Progenitor cell of endocrine pancreas (in vitro differentiated cells): ENCODE measurements around the gene EXOG. TPM values are rescaled to one million over a fixed set of nuclear protein-coding genes. Genes with fewer than 3 reads are reported as not detected.

ENCODE experiments used
- DNase-seq: peaks from one replicate; pipeline ENCODE4 v3.0.0; 2021; ENCODE audit warnings: low spot score; ENCODE audit not compliant: unreplicated experiment
- H3K27ac Mint-ChIP-seq: 2 replicates; pipeline ENCODE4 v1.8.0; 2021; ENCODE audit warnings: mild to moderate bottlenecking, moderate library complexity, mixed read lengths
- H3K27me3 Mint-ChIP-seq: 2 replicates; pipeline ENCODE4 v1.8.0; 2021; ENCODE audit warnings: mixed read lengths
- H3K36me3 Mint-ChIP-seq: 2 replicates; pipeline ENCODE4 v1.8.0; 2022; ENCODE audit warnings: mixed read lengths; ENCODE audit not compliant: insufficient read depth
- H3K4me1 Mint-ChIP-seq: 2 replicates; pipeline ENCODE4 v1.8.0; 2021; ENCODE audit warnings: low read depth, mixed read lengths
- H3K4me3 Mint-ChIP-seq: 2 replicates; pipeline ENCODE4 v1.8.0; 2021; ENCODE audit warnings: low read depth, mild to moderate bottlenecking, moderate library complexity, mixed read lengths
- H3K9me3 Mint-ChIP-seq: 2 replicates; pipeline ENCODE4 v1.8.0; 2021; ENCODE audit warnings: low read depth, mixed read lengths
- total RNA-seq: library from RNA; stranded (reverse); gene quantifications from 2 replicates; pipeline ENCODE4 v1.2.1, GENCODE V29; 2021
- TF ChIP-seq, protein P1 (sequence below): fragments of 200-600 bp; sonication (generic); IDR thresholded peaks from one replicate; pipeline ENCODE4 v1.5.0; 2021; ENCODE audit warnings: antibody characterized with exemption, mild to moderate bottlenecking; ENCODE audit not compliant: unreplicated experiment

Gene EXOG
- total RNA-seq, 1 donor from 2014 or later, result 15.2 TPM

DNA sequence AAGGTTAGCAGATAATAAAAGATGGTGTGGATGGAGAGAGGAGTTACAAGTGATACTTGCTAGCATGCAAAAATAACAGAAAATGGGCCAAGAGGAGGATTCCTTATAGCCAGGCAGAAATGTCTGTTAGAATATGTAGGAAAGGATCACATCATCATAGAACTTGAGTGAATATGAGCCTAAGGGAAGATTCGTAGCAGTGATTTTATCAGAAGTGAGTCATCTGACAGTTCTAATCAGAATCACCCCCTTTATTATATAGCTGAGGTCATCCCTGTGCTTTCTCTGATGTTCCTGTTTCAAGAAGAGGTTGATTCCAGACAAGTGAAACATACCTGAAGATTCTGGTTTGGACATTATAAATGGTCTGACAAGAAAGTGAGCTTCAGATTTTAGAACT lies 22.9 kb downstream of the EXOG start:
- Mint-ChIP-seq H3K4me1 (peaks cover 4% of the 10 kb centered on the region), H3K9me3 (no peaks in the 10 kb centered on the region), H3K27me3 (no peaks in the 10 kb centered on the region), H3K27ac (no peak overlapping the region), H3K36me3 (peaks cover 5% of the 10 kb centered on the region), H3K4me3 (no peak overlapping the region)
- TF ChIP-seq, protein P1, sequence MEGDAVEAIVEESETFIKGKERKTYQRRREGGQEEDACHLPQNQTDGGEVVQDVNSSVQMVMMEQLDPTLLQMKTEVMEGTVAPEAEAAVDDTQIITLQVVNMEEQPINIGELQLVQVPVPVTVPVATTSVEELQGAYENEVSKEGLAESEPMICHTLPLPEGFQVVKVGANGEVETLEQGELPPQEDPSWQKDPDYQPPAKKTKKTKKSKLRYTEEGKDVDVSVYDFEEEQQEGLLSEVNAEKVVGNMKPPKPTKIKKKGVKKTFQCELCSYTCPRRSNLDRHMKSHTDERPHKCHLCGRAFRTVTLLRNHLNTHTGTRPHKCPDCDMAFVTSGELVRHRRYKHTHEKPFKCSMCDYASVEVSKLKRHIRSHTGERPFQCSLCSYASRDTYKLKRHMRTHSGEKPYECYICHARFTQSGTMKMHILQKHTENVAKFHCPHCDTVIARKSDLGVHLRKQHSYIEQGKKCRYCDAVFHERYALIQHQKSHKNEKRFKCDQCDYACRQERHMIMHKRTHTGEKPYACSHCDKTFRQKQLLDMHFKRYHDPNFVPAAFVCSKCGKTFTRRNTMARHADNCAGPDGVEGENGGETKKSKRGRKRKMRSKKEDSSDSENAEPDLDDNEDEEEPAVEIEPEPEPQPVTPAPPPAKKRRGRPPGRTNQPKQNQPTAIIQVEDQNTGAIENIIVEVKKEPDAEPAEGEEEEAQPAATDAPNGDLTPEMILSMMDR, result no peak
- DNase-seq, result no peak

DNA sequence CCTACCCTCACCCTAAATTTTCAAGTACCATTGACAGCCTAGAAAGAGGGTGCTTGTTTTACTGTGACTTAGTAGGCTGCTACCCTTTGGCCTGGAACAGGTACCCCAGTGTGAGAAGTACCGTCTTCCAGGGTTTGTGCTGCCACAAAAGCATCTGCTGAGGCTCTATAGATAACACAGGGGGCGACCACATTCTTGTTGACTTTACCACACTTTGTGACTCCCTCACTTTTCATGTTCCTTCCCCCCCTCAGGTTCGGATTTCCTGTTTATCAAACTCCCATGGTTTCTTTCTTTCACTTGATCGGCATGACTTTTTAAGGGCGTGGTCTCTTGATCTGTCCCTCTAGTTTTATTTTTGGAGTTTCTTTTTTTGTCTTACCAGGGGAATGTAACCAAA lies 23.5 kb downstream of the EXOG start:
- H3K9me3 Mint-ChIP-seq, result no peaks in the 10 kb centered on the region
- peaks cover 7% of the 10 kb centered on the region for H3K36me3 Mint-ChIP-seq
- TF ChIP-seq, protein P1, result no peak
- no peak overlapping the region for H3K4me3 Mint-ChIP-seq
- peaks cover 4% of the 10 kb centered on the region for H3K4me1 Mint-ChIP-seq
- H3K27ac Mint-ChIP-seq, result no peak overlapping the region
- no peak for DNase-seq
- H3K27me3 Mint-ChIP-seq, result no peaks in the 10 kb centered on the region

DNA sequence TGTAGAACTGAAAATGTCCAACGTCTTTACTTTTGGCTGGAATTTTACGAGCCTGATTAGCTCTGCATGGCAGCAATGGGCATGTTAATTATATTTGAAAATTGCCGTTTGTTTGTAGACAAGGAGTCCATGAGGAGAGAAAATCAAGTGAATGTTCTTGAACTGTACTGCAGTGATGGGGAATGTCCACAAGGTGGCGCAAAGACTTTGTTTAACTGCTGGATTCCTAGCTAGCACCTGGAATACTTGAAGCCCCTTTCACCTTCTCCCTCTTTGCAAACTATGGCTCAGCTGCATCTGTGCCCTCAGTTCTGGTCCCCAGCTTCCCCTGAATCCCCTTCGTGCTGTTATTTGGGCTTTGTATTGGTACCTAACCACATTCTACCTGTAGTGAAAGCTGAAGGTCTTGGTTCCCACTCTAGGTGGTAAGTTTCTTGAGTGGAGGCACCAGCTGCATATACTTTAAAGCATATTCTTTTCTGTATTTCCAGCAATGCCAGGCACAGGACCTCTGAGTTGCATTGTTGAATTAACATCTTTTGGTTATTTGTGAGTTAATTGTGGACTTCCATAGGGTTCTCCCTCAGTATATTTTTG lies 25.3 kb downstream of the EXOG start:
- no peak overlapping the region for H3K27ac Mint-ChIP-seq
- peaks cover 14% of the 10 kb centered on the region for H3K36me3 Mint-ChIP-seq
- H3K4me3 Mint-ChIP-seq, result no peak overlapping the region
- no peaks in the 10 kb centered on the region for H3K27me3 Mint-ChIP-seq
- TF ChIP-seq, protein P1, result peak; percentile 93
- H3K4me1 Mint-ChIP-seq, result peaks cover 4% of the 10 kb centered on the region
- H3K9me3 Mint-ChIP-seq, result no peaks in the 10 kb centered on the region
- DNase-seq, result peak; percentile 59

DNA sequence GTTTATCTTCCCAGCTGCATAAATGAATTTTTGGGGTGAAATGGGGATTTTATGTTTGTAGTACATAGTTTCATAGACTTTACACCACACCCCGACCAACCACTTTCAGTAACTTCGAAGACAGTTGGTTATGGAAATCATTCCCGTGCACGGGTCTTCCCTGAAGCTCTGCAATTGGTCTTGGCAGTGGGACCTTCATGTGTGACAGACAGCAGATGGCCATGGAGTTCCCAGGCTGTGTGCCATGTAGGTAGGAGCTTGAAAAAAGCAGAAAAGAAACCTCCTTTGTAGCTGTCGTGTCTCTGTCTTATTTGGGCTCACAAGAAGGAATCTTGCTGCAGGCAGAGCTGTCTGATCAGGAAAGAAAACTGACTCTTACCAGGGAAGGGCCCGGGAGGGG lies 25.9 kb downstream of the EXOG start:
- H3K27ac Mint-ChIP-seq, result peak overlapping the region; percentile 20
- H3K27me3 Mint-ChIP-seq, result no peaks in the 10 kb centered on the region
- peaks cover 12% of the 10 kb centered on the region for H3K36me3 Mint-ChIP-seq
- no peak for DNase-seq
- peaks cover 4% of the 10 kb centered on the region for H3K4me1 Mint-ChIP-seq
- no peaks in the 10 kb centered on the region for H3K9me3 Mint-ChIP-seq
- H3K4me3 Mint-ChIP-seq, result no peak overlapping the region
- TF ChIP-seq, protein P1, result no peak

DNA sequence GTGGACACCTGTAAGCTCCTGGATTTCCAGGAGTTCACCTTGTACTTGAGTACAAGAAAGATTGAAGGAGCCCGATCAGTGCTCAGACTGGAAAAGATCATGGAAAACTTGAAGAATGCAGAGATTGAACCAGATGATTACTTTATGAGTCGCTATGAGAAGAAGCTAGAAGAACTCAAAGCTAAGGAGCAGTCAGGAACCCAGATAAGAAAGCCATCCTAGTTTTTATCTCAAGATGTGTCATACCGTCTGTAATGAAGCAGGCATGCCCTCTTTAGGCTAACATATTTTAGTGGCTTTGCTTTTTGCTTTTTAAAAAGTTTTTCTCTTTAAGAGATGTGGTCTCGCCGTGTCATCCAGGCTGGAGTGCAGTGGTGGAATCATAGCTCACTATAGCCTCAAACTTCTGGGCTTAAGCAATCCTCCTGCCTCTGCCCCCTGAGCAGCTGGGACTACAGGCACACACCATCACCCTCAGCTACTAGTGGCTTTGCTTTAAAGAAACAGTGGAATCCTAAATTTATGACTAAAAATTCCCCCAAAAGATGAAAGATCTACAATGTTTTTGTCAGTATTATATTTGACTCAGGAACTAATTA lies 28.1 kb downstream of the EXOG start:
- no peak overlapping the region for H3K4me3 Mint-ChIP-seq
- peaks cover 12% of the 10 kb centered on the region for H3K36me3 Mint-ChIP-seq
- TF ChIP-seq, protein P1, result no peak
- DNase-seq, result no peak
- no peaks in the 10 kb centered on the region for H3K9me3 Mint-ChIP-seq
- H3K27me3 Mint-ChIP-seq, result no peaks in the 10 kb centered on the region
- H3K4me1 Mint-ChIP-seq, result peaks cover 4% of the 10 kb centered on the region
- H3K27ac Mint-ChIP-seq, result no peak overlapping the region
